Large intestine (tissue), 3 donors: Measurements from ENCODE around the gene TRIM50. TPM values are rescaled to one million over a fixed set of nuclear protein-coding genes. Genes with fewer than 3 reads are reported as not detected.
A peak's percentile ranks its signal among the peaks of the same experiment; 100 is the strongest.
"Not testable (repeated sequence)": the region's sequence is repeated elsewhere in the genome, so short reads cannot be mapped to it uniquely, and the experiment has no call there.

ENCODE experiments used
- DNase-seq, 2 donors: peaks; one replicate each; pipeline versions ENCODE4 v3.0.0 to v3.0.0-alpha.2; 2013
- H3K27ac ChIP-seq: one replicate; pipeline ENCODE4 v1.5.1; 2013; ENCODE audit warnings: low read length
- H3K27me3 ChIP-seq: 2 replicates; pipeline ENCODE4 v1.6.1; 2013; ENCODE audit warnings: low read length; ENCODE audit not compliant: control insufficient read depth, insufficient read depth
- H3K36me3 ChIP-seq: 2 replicates; pipeline ENCODE4 v1.6.1; 2013; ENCODE audit warnings: low read length; ENCODE audit not compliant: control insufficient read depth, insufficient read depth
- H3K4me1 ChIP-seq: one replicate; pipeline ENCODE4 v1.6.1; 2013; ENCODE audit warnings: low read length; ENCODE audit not compliant: control insufficient read depth, insufficient read depth
- H3K4me3 ChIP-seq: one replicate; pipeline ENCODE4 v1.5.1; 2013; ENCODE audit warnings: low read length
- H3K9me3 ChIP-seq: one replicate; pipeline ENCODE4 v1.6.1; 2013; ENCODE audit warnings: mild to moderate bottlenecking, low read depth, low read length, moderate library complexity; ENCODE audit not compliant: control insufficient read depth
- WGBS: methylation state at CpG from one replicate; pipeline ENCODE4 v1.1.5; 2013; ENCODE audit warnings: low lambda C conversion rate; ENCODE audit not compliant: insufficient coverage; 5-methylcytosine and 5-hydroxymethylcytosine counted together
- polyA plus RNA-seq: library from polyadenylated mRNA; unstranded; fragments of 120-200 nt; gene quantifications from one replicate; pipeline ENCODE4 v1.2.1, GENCODE V29; 2013

TRIM50 gene
- polyA plus RNA-seq, 1 donor: 0.42 TPM

DNA sequence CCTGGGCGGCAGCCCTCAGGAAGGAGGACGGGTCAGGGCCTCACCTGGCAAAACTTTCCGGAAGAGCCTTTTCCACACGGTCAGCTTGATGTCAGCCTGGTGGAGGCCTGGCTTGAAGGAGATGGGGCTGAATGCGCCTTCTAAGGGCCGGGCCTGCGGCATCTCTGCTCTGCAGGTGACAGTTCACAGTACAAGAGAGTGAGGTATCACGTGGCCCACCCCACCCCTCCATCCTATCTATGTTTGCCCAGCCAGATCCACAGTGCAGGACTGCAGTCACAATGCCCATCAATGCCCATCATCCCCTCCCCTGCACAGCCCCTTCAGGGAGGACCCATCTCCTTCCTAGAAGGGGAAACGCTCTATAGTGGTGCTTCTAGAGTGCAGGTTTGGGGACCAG is 11.4 kb downstream of the TRIM50 start:
- WGBS: no CpG with 5 or more reads among the region's 9 CpGs
- Histone ChIP-seq H3K27ac (no peak overlapping the region), H3K4me3 (no peak overlapping the region), H3K27me3 (no peaks in the 10 kb centered on the region), H3K4me1 (no peaks in the 10 kb centered on the region), H3K9me3 (peaks cover 3% of the 10 kb centered on the region), H3K36me3 (no peaks in the 10 kb centered on the region)
- peak in 1 of 2 donors; percentile 27 for DNase-seq

DNA sequence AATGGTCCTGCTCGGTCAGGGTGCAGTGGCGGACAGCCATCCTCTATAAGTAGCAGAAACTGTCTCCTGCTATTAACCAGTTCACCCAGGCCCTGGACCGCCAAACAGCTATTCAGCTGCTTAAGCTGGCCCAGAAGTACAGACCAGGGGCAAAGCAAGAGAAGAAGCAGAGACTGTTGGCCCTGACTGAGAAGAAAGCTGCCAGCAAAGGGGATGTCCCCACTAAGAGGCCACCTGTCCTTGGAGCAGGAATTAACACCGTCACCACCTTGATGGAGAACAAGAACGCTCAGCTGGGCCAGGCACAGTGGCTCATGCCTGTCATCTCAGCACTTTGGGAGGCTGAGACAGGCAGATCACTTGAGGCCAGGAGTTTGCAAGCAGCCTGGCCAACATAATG is 13.6 kb downstream of the TRIM50 start:
- peaks cover under 1% of the 10 kb centered on the region for H3K4me1 ChIP-seq
- H3K27ac ChIP-seq: no peak overlapping the region
- H3K27me3 ChIP-seq: no peaks in the 10 kb centered on the region
- H3K9me3 ChIP-seq: peaks cover 3% of the 10 kb centered on the region
- WGBS: no CpG with 5 or more reads among the region's 5 CpGs
- no peak overlapping the region for H3K4me3 ChIP-seq
- DNase-seq: no peak
- H3K36me3 ChIP-seq: no peaks in the 10 kb centered on the region

DNA sequence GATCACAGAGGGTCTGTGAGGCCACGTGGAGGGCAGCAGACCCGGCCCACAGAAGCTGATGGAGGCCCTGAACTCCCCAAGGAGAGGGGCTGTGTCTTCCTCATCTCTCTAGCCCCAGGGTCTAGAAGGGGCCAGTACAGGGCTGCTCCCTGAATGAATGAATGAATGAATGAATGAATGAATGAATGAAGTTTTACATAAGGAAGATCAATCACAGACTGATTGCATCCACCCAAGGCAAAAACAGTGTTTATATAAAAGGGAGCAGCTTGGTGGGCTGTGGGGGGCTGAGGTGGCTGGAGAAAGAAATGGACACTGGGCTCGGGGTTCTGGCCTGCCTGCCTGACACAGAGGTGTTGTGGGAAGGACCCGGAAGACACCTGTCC is 14.4 kb downstream of the TRIM50 start:
- Histone ChIP-seq H3K4me1 (peaks cover 2% of the 10 kb centered on the region), H3K27ac (no peak overlapping the region), H3K4me3 (no peak overlapping the region), H3K36me3 (no peaks in the 10 kb centered on the region), H3K27me3 (no peaks in the 10 kb centered on the region), H3K9me3 (peaks cover 3% of the 10 kb centered on the region)
- WGBS: no CpG with 5 or more reads among the region's 4 CpGs
- no peak for DNase-seq

DNA sequence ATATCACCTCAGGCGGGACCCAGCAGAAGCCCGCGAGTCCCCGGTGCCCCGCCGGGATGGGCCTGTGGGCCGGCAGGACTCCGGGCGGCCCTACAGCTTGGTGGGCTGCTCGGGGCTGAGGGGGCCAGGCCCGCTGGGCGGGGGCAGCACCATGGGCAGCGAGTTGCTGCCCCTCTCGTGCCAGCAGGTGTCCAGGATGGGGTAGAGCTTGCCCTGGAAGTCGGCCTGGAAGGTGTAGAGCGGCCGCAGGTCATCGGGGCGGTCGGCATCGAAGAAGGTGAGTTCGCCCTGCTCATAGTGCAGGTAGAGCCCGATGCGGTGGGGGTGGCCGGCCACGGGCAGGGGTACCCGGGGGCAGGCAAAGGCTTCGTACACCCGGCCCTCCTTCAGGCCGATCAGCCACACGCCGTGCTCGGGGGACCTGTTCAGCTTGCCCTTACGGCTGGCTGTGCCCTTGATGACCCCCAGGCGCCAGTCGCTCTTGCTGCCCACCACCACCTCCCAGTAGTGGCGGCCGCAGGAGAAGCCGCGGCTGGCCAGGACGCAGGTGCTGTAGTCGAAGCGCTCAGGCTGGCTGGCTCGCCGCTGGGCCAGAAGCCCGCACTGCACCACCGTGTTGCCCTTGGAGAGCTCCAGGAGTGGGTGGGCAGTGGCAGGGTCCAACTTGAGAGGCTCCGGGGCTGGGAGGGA is 14.9 kb downstream of the TRIM50 start:
- H3K36me3 ChIP-seq: no peaks in the 10 kb centered on the region
- H3K27me3 ChIP-seq: no peaks in the 10 kb centered on the region
- H3K27ac ChIP-seq: no peak overlapping the region
- H3K4me1 ChIP-seq: peaks cover 2% of the 10 kb centered on the region
- no peak for DNase-seq
- H3K9me3 ChIP-seq: peaks cover 3% of the 10 kb centered on the region
- WGBS: no CpG with 5 or more reads among the region's 48 CpGs
- H3K4me3 ChIP-seq: no peak overlapping the region

DNA sequence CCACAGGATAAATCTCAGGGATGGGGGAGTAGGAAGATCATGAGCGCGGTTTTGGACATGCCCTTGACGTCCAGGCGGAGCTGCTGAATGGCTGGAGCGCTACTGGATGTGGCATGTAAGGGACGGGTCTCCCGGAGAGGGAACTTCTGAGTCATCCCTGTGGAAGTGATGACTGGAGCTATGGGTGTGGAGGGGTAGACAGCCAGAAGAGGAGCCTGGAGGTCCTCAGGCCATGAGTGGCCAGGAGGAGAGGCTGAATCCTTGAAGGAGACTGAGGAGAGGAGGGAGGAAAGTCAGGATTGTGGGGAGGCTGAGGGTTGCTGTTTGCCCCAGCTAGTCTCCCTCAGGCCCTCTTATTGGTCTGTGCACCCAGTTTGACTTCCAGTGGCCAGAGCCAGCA is 16.5 kb downstream of the TRIM50 start:
- DNase-seq, H3K9me3 ChIP-seq, H3K27ac ChIP-seq, H3K27me3 ChIP-seq, H3K4me3 ChIP-seq, H3K36me3 ChIP-seq, H3K4me1 ChIP-seq: not testable (repeated sequence)
- WGBS: no CpG with 5 or more reads among the region's 7 CpGs

DNA sequence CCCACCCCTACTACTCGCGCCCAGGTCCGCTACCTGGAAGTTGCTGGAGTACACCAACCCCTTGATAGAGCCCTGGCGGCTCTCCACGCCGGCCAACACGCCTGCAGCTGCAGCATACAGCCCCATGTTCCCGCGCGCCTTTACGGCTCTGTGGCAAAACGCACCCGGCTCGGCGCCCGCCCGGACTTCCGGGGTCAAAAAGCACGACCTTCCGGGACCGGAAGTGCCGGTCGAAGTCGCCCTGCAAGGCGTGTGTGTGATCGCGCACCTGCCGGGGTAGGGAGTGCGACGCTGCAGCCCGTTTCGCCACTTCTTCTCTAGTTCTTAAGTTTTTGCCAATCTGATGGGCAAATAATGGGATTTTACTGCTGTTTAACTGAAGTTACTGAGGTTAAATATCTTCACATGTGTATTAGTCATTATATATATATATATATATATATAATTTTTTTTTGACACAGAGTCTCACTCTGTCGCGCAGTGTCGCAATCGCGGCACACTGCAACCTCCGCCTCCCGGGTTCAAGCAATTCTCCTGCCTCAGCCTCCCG is 19.1 kb downstream of the TRIM50 start, which contains the start of gene NSUN5:
Gene NSUN5, minus strand, starts transcription at position 162 of the 550 bp plus-strand sequence. Its CDS starts 36 bp downstream, at position 126.
- Histone ChIP-seq H3K4me3 (peak within 1 kb of the TSS; percentile 67), H3K4me1 (peaks cover 5% of the 10 kb centered on the region), H3K27ac (peak within 1 kb of the TSS; percentile 41), H3K9me3 (peaks cover 3% of the 10 kb centered on the region), H3K27me3 (no peaks in the 10 kb centered on the region), H3K36me3 (peaks cover 13% of the 10 kb centered on the region)
- no CpG with 5 or more reads among the region's 40 CpGs for WGBS
- DNase-seq: peak; percentile 89 to 91

DNA sequence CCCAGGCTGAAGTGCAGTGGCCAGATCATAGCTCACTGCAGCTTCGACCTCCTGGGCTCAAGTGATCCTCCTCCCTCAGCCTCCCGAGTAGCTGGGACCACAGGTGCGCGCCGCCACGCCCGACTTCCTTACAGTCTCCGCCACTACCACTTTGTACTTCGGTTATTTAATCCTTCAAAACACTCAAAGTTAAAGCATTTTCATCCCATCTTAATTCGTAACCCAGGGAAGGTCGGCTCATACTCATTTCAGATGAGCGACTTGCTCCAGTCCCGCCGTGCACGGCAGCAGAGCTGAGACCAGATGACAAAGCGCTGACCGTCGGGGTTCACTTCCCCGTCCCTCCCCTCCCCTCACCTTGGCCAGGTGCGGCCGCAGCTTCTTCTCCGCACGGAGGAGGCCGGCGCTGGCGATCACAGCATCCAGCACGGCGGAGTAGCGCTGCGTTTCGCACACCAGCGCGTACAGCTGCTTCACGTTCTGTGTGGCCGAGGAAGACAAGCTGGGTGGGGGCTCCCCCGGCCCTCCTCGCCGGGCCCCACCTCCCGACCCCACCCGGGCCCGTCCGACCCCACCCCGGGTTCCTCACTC is 19.7 kb downstream of the TRIM50 start:
- peaks cover 1% of the 10 kb centered on the region for H3K9me3 ChIP-seq
- no peak for DNase-seq
- peaks cover 5% of the 10 kb centered on the region for H3K4me1 ChIP-seq
- H3K27me3 ChIP-seq: no peaks in the 10 kb centered on the region
- H3K4me3 ChIP-seq: peak overlapping the region; percentile 67
- peaks cover 17% of the 10 kb centered on the region for H3K36me3 ChIP-seq
- no peak overlapping the region for H3K27ac ChIP-seq
- no CpG with 5 or more reads among the region's 43 CpGs for WGBS

DNA sequence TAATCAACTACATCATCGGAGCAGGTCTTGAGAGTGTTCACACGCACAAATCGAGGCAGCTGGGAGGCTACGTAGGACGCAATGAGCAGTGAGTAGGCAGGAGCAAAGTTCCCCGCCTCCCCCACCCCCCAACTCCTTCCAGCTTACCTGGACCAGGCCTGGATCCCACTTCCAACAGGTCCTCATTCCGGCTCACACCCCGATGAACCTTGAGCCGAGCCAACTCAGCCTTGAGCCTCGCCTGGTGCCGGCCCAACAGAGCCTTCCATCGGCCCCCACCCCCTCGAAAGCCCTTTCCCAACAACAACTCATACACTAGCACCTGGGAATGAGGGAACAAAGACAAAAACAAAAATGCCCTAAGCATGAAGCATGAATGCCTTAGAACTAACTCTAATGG is 20.4 kb downstream of the TRIM50 start:
- Histone ChIP-seq H3K27ac (no peak overlapping the region), H3K9me3 (no peaks in the 10 kb centered on the region), H3K4me1 (peaks cover 5% of the 10 kb centered on the region), H3K36me3 (peaks cover 17% of the 10 kb centered on the region), H3K4me3 (no peak overlapping the region), H3K27me3 (no peaks in the 10 kb centered on the region)
- no peak for DNase-seq
- WGBS: no CpG with 5 or more reads among the region's 13 CpGs

DNA sequence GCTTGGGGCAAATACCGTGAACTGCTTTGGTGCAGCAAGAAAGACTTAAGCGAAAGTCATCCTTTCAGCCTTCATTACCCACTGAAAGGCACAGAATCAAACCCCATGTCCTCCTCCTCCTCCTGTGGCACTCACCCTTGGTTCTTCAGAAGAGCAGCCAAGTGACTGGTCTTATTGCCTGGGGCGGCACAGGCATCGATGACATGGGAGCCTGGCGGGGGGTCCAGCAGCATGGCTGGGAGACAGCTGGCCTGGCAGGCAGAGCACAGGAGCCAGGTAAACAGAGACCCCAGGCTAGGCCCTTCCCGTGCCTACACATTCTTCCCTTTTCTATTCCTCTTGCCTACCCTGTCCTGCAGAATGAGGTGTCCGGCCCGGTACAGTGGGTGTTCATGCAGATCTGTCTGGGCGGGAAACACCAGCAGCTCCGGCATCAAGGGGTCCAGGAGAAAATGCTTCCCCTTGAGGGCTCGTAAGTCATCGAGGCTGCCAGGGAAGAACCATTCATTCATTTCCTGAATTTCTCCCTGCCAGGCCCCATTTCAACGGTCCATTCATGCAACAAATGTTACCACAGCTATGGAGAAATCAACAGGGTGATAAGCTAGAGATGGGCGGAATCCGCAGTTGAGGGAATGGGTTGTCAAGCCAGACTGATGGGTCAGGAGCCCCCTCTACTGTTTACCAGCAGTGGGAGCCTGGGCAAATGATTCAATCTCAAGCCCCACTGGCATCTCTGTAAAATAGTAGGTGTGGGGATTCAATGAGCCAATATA is 23.1 kb downstream of the TRIM50 start:
- H3K27ac ChIP-seq, H3K4me1 ChIP-seq: not testable (repeated sequence)
- WGBS: no CpG with 5 or more reads among the region's 15 CpGs

DNA sequence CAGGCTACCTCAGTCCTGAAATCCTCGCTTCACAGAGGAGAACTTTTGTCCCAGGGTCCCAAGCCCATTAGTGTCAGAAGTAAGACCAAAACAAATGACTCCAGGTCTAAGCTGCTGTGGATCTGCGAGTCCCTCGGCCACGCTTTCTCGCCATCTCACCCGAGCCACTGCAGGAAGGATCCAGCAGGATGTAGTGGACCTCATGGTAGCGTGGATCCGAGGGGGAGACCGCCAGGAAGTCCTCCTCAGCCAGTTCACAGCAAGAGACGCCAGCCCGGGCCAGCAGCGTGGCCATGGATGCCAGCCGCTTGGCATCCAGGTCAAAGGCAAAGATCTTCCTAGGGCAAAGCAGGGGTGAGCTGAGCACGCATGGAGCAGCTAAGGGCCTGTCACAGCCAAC is 23.8 kb downstream of the TRIM50 start:
- no CpG with 5 or more reads among the region's 14 CpGs for WGBS
- Histone ChIP-seq H3K4me3 (no peak overlapping the region), H3K27me3 (no peaks in the 10 kb centered on the region), H3K4me1 (peaks cover 4% of the 10 kb centered on the region), H3K27ac (no peak overlapping the region), H3K36me3 (peaks cover 17% of the 10 kb centered on the region), H3K9me3 (no peaks in the 10 kb centered on the region)
- DNase-seq: no peak

More for the DNA sequence above, 23.1 kb downstream of the TRIM50 start:
- not testable (repeated sequence) for H3K4me3 ChIP-seq, H3K27me3 ChIP-seq, DNase-seq, H3K9me3 ChIP-seq
- peaks cover 17% of the 10 kb centered on the region for H3K36me3 ChIP-seq
